ENCODE measurements around the gene TTC7B.

Gene TTC7B

DNA sequence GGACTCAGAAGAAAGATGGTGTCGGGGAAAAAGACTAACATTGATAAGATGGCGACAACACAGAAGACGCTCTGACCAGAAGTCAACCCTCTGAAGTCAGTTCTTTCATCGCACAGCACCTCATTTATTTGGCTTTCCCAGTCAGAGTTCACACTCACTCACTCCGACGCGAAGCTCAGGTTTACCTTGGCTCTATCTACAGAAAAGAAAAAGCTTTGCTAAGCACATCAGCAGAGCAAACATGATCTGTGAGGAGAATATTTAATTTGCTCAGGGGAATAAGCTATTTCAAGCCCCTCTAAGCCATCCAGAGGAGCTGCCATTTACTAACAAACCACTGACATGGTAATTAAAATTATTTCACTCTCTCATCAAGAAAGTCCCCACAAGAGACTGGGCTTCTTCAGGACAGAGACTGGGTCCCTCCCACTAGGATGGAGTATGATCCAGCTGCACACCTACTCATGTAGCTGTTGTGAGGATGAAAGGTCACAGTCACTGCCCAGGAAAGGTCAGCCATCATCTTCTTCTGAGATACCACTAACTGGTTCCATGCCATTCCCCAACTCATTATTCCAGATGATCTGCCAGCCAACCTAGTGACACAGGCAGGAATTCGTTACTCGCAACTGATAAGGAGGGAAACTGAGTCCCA, 111.4 kb downstream of the TTC7B start:
- DNase-seq (ENCODE audit: low spot score): no peak
- CTCF ChIA-PET: no interaction called here
- POLR2A ChIA-PET (ENCODE audit: low non-redundant PET): no interaction called here
- H3K27ac ChIP-seq: no peak overlapping the region
- TF ChIP-seq, protein P1, sequence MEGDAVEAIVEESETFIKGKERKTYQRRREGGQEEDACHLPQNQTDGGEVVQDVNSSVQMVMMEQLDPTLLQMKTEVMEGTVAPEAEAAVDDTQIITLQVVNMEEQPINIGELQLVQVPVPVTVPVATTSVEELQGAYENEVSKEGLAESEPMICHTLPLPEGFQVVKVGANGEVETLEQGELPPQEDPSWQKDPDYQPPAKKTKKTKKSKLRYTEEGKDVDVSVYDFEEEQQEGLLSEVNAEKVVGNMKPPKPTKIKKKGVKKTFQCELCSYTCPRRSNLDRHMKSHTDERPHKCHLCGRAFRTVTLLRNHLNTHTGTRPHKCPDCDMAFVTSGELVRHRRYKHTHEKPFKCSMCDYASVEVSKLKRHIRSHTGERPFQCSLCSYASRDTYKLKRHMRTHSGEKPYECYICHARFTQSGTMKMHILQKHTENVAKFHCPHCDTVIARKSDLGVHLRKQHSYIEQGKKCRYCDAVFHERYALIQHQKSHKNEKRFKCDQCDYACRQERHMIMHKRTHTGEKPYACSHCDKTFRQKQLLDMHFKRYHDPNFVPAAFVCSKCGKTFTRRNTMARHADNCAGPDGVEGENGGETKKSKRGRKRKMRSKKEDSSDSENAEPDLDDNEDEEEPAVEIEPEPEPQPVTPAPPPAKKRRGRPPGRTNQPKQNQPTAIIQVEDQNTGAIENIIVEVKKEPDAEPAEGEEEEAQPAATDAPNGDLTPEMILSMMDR (conservative IDR thresholded peaks at IDR 0.05; ENCODE audit: low read depth): no peak

GRCh38 chr14:90703841-90704737, 112.1 kb downstream of the TTC7B start:
- POLR2A ChIA-PET (ENCODE audit: low non-redundant PET): no interaction called here
- CTCF ChIA-PET: no interaction called here
- no peak for DNase-seq (ENCODE audit: low spot score)
- TF ChIP-seq, protein P1 (conservative IDR thresholded peaks at IDR 0.05; ENCODE audit: low read depth): no peak
- H3K27ac ChIP-seq: no peak overlapping the region

DNA sequence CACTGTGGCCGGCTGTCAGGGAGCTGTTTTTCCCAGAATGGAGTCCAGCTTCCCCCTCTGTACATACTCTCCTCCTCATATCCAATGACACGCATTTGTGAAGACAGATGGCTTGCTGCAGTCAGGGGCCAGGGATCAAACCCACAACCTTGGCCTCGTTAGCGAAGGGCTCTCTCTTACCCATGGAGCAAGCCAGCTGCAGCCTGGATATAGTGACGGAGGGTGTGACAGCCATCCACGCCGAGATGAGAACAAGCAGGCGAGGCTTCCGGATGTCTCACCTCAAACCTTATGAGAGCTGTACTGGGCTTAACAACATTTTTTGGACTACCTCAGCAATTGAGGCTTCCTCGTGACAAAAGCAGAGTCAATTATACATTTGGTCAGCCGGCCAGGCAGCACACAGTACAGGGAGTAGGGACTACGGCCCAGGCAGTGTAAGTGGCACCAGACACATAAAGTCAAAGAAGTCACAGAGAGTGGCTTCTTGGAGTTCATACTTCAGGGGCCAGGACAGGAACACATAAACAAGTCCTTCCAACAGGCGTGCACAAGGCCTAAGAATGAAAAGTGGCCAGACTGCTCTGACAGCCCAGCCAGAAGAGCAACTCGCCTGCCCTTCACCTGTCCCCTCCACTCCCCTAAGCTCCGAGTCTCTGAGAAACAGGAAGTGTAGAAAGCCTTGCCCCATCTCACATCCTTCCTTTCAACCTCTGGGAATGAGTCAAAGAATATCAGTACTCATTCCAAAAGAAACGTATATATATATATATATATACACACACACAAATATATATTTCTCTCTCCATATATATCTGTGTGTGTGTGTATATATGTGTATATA, 115.1 kb downstream of the TTC7B start:
- DNase-seq (ENCODE audit: low spot score): no peak
- ChIA-PET CTCF (no interaction called here), POLR2A (ENCODE audit: low non-redundant PET) (no interaction called here)
- no peak overlapping the region for H3K27ac ChIP-seq
- TF ChIP-seq, protein P1 (conservative IDR thresholded peaks at IDR 0.05; ENCODE audit: low read depth): no peak

- H3K27ac ChIP-seq: no peak overlapping the region
- no peak for DNase-seq (ENCODE audit: low spot score)
- CTCF ChIA-PET: interaction anchor here (1.2 to 2.9 kb wide), 3 partner anchors 21 to 303 kb away, joined by 3 to 17 read pairs (median 9); no protein-coding TSS in a partner anchor
- POLR2A ChIA-PET (ENCODE audit: low non-redundant PET): no interaction called here
- TF ChIP-seq, protein P1 (conservative IDR thresholded peaks at IDR 0.05; ENCODE audit: low read depth): no peak
Observed at GRCh38 chr14:90699016-90699415, 117.2 kb downstream of the TTC7B start.

DNA sequence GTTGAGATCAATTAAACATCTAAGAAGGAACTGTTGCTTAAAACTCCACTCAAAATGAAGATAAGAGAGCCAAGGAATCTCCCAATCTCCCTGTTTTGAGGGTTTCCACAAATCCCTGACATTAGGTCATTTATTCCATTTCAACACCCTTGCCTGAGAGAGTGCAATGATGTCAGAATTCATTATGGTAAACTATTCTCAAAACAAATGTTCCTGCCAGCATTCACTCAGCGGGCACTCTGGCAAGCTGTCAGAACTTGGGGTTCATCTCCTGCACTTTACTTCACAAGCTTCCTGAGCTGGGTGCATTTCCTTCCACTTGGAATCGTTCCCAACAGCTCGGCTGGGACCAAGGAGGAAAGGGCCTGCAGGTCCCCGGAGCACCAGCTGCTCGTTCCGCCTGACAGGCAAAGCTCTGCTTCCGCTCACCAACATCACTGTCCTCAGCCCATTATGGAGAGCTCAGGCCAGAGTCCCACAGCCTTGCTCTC, 117.8 kb downstream of the TTC7B start:
- TF ChIP-seq, protein P1 (conservative IDR thresholded peaks at IDR 0.05; ENCODE audit: low read depth): no peak
- ChIA-PET POLR2A (ENCODE audit: low non-redundant PET) (no interaction called here), CTCF (interaction anchor here (1.0 to 2.9 kb wide), 7 partner anchors 21 to 397 kb away, joined by 3 to 17 read pairs (median 5); no protein-coding TSS in a partner anchor)
- no peak for DNase-seq (ENCODE audit: low spot score)
- no peak overlapping the region for H3K27ac ChIP-seq

All from RWPE1 (cell line).